ENCODE results near the gene TMEM120A. TPM values are rescaled to one million over a fixed set of nuclear protein-coding genes. Genes with fewer than 3 reads are reported as not detected.

TMEM120A gene
- total RNA-seq, 1 donor from 2014 or later = 9.4 TPM

DNA sequence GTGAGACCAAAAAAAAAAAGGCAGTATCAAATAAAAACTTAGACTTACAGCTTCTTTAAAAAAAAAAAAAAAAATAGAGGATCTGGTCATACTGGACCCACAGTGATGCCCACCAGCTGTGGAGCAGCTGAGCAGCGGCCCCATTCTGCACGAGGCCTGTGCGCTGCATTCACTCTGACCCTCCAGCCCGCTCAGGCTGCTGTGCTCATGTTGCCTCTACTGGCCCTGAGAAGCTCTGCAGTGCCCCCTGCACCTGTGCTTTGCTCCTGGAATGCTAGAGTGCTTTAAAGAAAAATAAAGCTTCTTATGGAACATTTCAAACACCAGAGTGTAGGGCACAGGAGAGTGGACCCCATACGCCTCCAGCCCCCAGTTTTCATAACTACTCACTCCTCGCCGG is 33.2 kb downstream of the TMEM120A start:
- no peak for TF ChIP-seq EZH2phosphoT487 (IDR thresholded peaks at IDR 0.05)
- TF ChIP-seq, protein P1, sequence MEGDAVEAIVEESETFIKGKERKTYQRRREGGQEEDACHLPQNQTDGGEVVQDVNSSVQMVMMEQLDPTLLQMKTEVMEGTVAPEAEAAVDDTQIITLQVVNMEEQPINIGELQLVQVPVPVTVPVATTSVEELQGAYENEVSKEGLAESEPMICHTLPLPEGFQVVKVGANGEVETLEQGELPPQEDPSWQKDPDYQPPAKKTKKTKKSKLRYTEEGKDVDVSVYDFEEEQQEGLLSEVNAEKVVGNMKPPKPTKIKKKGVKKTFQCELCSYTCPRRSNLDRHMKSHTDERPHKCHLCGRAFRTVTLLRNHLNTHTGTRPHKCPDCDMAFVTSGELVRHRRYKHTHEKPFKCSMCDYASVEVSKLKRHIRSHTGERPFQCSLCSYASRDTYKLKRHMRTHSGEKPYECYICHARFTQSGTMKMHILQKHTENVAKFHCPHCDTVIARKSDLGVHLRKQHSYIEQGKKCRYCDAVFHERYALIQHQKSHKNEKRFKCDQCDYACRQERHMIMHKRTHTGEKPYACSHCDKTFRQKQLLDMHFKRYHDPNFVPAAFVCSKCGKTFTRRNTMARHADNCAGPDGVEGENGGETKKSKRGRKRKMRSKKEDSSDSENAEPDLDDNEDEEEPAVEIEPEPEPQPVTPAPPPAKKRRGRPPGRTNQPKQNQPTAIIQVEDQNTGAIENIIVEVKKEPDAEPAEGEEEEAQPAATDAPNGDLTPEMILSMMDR (IDR thresholded peaks at IDR 0.05) = peak; percentile 46
- H3K4me1 Mint-ChIP-seq = peaks cover 64% of the 10 kb centered on the region
- Histone ChIP-seq H3K9ac (no peak overlapping the region), H3K4me1 (peaks cover 38% of the 10 kb centered on the region), H2AFZ (replicated peaks) (no peak overlapping the region), H3K4me2 (no peak overlapping the region), H3K27me3 (no peaks in the 10 kb centered on the region), H3K27ac (no peak overlapping the region), H3K36me3 (no peaks in the 10 kb centered on the region), H3K4me3 (no peak overlapping the region), H3K79me2 (ENCODE audit: low read depth) (no peaks in the 10 kb centered on the region), H3K9me3 (ENCODE audit: low read depth) (no peaks in the 10 kb centered on the region), H4K20me1 (ENCODE audit: low read depth) (peaks cover 28% of the 10 kb centered on the region), H3F3A (ENCODE audit: low read depth) (peaks cover 29% of the 10 kb centered on the region)
- DNase-seq (ENCODE audit: low spot score) = peak; percentile 56
- peaks cover 19% of the 10 kb centered on the region for H3K36me3 Mint-ChIP-seq
- H3K27me3 Mint-ChIP-seq (ENCODE audit: insufficient read depth, low read depth) = peaks cover 3% of the 10 kb centered on the region
- H3K27ac Mint-ChIP-seq = peak overlapping the region; percentile 87
- H3K9me3 Mint-ChIP-seq = no peaks in the 10 kb centered on the region
- peak overlapping the region; percentile 52 for H3K4me3 Mint-ChIP-seq

DNA sequence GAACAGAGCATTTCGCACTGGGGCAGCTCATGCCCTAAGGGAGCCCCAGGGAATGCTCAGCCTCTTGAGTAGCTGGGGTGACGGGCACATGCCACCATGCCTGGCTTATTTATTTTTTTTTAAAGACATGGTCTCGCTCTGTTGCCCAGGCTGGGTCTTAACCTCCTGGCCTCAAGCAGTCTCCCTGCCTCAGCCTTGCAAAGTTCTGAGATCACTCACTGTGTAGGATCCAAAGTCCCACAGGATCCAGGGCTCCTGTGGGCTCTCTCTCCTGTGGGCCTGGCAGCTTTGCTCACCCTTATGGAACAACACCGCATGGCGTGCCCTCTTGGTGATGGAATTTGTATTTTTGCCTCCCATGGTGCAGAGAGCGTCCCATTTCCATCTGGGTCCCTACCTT is 34.0 kb downstream of the TMEM120A start:
- Histone ChIP-seq H3F3A (ENCODE audit: low read depth) (peaks cover 29% of the 10 kb centered on the region), H2AFZ (replicated peaks) (no peak overlapping the region), H4K20me1 (ENCODE audit: low read depth) (peaks cover 28% of the 10 kb centered on the region), H3K4me1 (peaks cover 33% of the 10 kb centered on the region), H3K27ac (no peak overlapping the region), H3K9ac (no peak overlapping the region), H3K9me3 (ENCODE audit: low read depth) (no peaks in the 10 kb centered on the region), H3K79me2 (ENCODE audit: low read depth) (no peaks in the 10 kb centered on the region), H3K4me2 (no peak overlapping the region), H3K27me3 (no peaks in the 10 kb centered on the region), H3K4me3 (no peak overlapping the region), H3K36me3 (no peaks in the 10 kb centered on the region)
- Mint-ChIP-seq H3K9me3 (no peaks in the 10 kb centered on the region), H3K27me3 (ENCODE audit: insufficient read depth, low read depth) (peaks cover 3% of the 10 kb centered on the region), H3K36me3 (peaks cover 21% of the 10 kb centered on the region), H3K27ac (no peak overlapping the region), H3K4me1 (peaks cover 56% of the 10 kb centered on the region), H3K4me3 (no peak overlapping the region)
- TF ChIP-seq, protein P1 (IDR thresholded peaks at IDR 0.05) = no peak
- TF ChIP-seq EZH2phosphoT487 (IDR thresholded peaks at IDR 0.05) = no peak
- TF ChIP-seq EZH2 (IDR thresholded peaks at IDR 0.05) = no peak
- DNase-seq (ENCODE audit: low spot score) = no peak

DNA sequence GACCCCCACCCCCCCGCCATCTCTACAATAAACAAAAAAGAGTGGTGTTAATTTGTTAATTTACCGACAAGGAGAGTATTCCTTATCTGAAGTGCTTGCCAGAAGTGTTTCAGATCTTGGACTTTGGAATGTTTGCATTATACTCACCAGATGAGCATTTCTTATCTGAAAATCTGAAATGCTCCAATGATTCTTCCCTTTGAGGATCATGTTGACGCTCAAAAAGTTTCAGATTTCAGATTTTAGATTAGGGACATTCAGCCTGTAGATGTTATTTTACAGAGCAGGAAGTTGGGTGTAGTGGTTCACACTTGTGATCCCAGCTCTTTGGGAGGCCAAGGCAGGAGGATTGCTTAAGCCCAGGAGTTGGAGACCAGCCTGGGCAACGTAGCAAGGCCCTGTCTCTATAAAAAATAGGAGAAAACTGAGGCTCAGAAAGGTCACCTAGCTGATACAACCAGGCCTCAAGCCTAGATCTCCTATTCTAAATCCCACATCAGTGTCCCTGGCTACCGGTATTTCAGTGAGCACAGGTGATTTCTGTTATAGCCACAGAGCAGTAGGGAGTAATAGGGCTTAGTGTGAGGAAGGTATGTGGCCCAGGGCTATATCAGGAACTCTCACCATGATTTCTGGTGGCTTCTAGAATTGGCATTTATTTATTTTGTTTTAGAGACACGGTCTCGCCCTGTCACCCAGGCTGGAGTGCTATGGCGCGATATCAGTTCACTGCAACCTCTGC is 35.4 kb downstream of the TMEM120A start:
- Mint-ChIP-seq H3K4me3 (no peak overlapping the region), H3K4me1 (peaks cover 47% of the 10 kb centered on the region), H3K36me3 (peaks cover 26% of the 10 kb centered on the region), H3K27me3 (ENCODE audit: insufficient read depth, low read depth) (peaks cover 3% of the 10 kb centered on the region), H3K27ac (no peak overlapping the region), H3K9me3 (peaks cover 2% of the 10 kb centered on the region)
- Histone ChIP-seq H3K27me3 (no peaks in the 10 kb centered on the region), H4K20me1 (ENCODE audit: low read depth) (peaks cover 26% of the 10 kb centered on the region), H3K36me3 (no peaks in the 10 kb centered on the region), H3K27ac (no peak overlapping the region), H3K9me3 (ENCODE audit: low read depth) (no peaks in the 10 kb centered on the region), H3F3A (ENCODE audit: low read depth) (peaks cover 29% of the 10 kb centered on the region), H3K4me1 (peaks cover 33% of the 10 kb centered on the region), H3K9ac (no peak overlapping the region), H3K4me2 (no peak overlapping the region), H3K79me2 (ENCODE audit: low read depth) (no peaks in the 10 kb centered on the region), H2AFZ (replicated peaks) (no peak overlapping the region), H3K4me3 (no peak overlapping the region)
- DNase-seq (ENCODE audit: low spot score) = no peak
- TF ChIP-seq, protein P1 (IDR thresholded peaks at IDR 0.05) = no peak
- TF ChIP-seq EZH2phosphoT487 (IDR thresholded peaks at IDR 0.05) (no peak), EZH2 (IDR thresholded peaks at IDR 0.05) (no peak)

All from neural progenitor cell (in vitro differentiated cells).